Breast epithelium (tissue), 3 donors: Measurements from ENCODE around the gene VTI1B.

Experiments used
- CTCF ChIP-seq, 3 donors: fragments of 450-650 bp; IDR thresholded peaks; one replicate each; pipeline ENCODE4 v1.5.1; 2016 to 2017; ENCODE audit warnings: antibody characterized with exemption in 3 of 3, mild to moderate bottlenecking in 3 of 3, moderate library complexity in 3 of 3
- POLR2A ChIP-seq: fragments of 450-650 bp; IDR thresholded peaks from one replicate; pipeline ENCODE4 v1.6.1; 2016; ENCODE audit warnings: antibody characterized with exemption, mild to moderate bottlenecking, moderate library complexity

- TF ChIP-seq CTCF (IDR thresholded peaks at IDR 0.05) (no peak), POLR2A (no peak)
Observed at GRCh38 chr14:67722293-67722692, 47.9 kb upstream of the VTI1B start.
